Measurements from ENCODE around the gene JADE1.

JADE1 gene

GRCh38 chr4:128879971-128880370, 70.5 kb downstream of the JADE1 start:
- peaks cover 3% of the 10 kb centered on the region; the same call in 1 of the 2 replicates for H3K36me3 ChIP-seq (ENCODE audit: insufficient read depth, low read length)
- H4K20me1 ChIP-seq (ENCODE audit: insufficient read depth, low read length, poor library complexity, severe bottlenecking), result no peaks in the 10 kb centered on the region
- no peaks in the 10 kb centered on the region for H3F3A ChIP-seq (ENCODE audit: low read depth)
- no peaks in the 10 kb centered on the region for H3K79me2 ChIP-seq (ENCODE audit: insufficient read depth, low read length)
- no peaks in the 10 kb centered on the region for H3K9me3 ChIP-seq (ENCODE audit: insufficient read depth, low read depth, low read length)
- TF ChIP-seq CTCF (conservative IDR thresholded peaks at IDR 0.05; ENCODE audit: low read length) (no peak), EZH2phosphoT487 (IDR thresholded peaks at IDR 0.05; ENCODE audit: borderline replicate concordance) (no peak)
- no peaks in the 10 kb centered on the region for H3K27me3 ChIP-seq (ENCODE audit: insufficient read depth, low read length, poor library complexity, severe bottlenecking)
- no peaks in the 10 kb centered on the region for H3K9me2 ChIP-seq (replicated peaks; ENCODE audit: low read depth, low read length)
- H3K9ac ChIP-seq (ENCODE audit: low read depth, low read length, poor library complexity, severe bottlenecking), result no peak overlapping the region
- H3K4me1 ChIP-seq (ENCODE audit: insufficient read depth, low read length, poor library complexity, severe bottlenecking), result no peaks in the 10 kb centered on the region
- H2AFZ ChIP-seq (ENCODE audit: low read length), result no peak overlapping the region
- no peak overlapping the region for H3K4me2 ChIP-seq (ENCODE audit: low read depth, low read length, poor library complexity, severe bottlenecking)
- H3K4me3 ChIP-seq (ENCODE audit: low read length, poor library complexity, severe bottlenecking), result no peak overlapping the region

- Histone ChIP-seq H3K9ac (ENCODE audit: low read depth, low read length, poor library complexity, severe bottlenecking) (no peak overlapping the region), H3K9me2 (replicated peaks; ENCODE audit: low read depth, low read length) (no peaks in the 10 kb centered on the region), H2AFZ (ENCODE audit: low read length) (no peak overlapping the region), H3K36me3 (ENCODE audit: insufficient read depth, low read length) (peaks cover 3% of the 10 kb centered on the region; the same call in 1 of the 2 replicates), H3K9me3 (ENCODE audit: insufficient read depth, low read depth, low read length) (no peaks in the 10 kb centered on the region), H3K4me2 (ENCODE audit: low read depth, low read length, poor library complexity, severe bottlenecking) (no peak overlapping the region), H3K79me2 (ENCODE audit: insufficient read depth, low read length) (no peaks in the 10 kb centered on the region), H3K4me1 (ENCODE audit: insufficient read depth, low read length, poor library complexity, severe bottlenecking) (no peaks in the 10 kb centered on the region), H3K4me3 (ENCODE audit: low read length, poor library complexity, severe bottlenecking) (no peak overlapping the region), H4K20me1 (ENCODE audit: insufficient read depth, low read length, poor library complexity, severe bottlenecking) (no peaks in the 10 kb centered on the region), H3F3A (ENCODE audit: low read depth) (no peaks in the 10 kb centered on the region), H3K27me3 (ENCODE audit: insufficient read depth, low read length, poor library complexity, severe bottlenecking) (no peaks in the 10 kb centered on the region)
- TF ChIP-seq EZH2phosphoT487 (IDR thresholded peaks at IDR 0.05; ENCODE audit: borderline replicate concordance), result no peak
- TF ChIP-seq CTCF (conservative IDR thresholded peaks at IDR 0.05; ENCODE audit: low read length), result no peak
Observed at GRCh38 chr4:128880662-128881061, 71.2 kb downstream of the JADE1 start.

GRCh38 chr4:128904821-128905220, 95.3 kb downstream of the JADE1 start:
- H3K27me3 ChIP-seq (ENCODE audit: insufficient read depth, low read length, poor library complexity, severe bottlenecking), result no peaks in the 10 kb centered on the region
- no peak overlapping the region for H3K9ac ChIP-seq (ENCODE audit: low read depth, low read length, poor library complexity, severe bottlenecking)
- H3K79me2 ChIP-seq (ENCODE audit: insufficient read depth, low read length), result no peaks in the 10 kb centered on the region
- no peak overlapping the region for H2AFZ ChIP-seq (ENCODE audit: low read length)
- H3K9me2 ChIP-seq (replicated peaks; ENCODE audit: low read depth, low read length), result no peaks in the 10 kb centered on the region
- peaks cover 8% of the 10 kb centered on the region for H3K4me1 ChIP-seq (ENCODE audit: insufficient read depth, low read length, poor library complexity, severe bottlenecking)
- no peak overlapping the region for H3K4me2 ChIP-seq (ENCODE audit: low read depth, low read length, poor library complexity, severe bottlenecking)
- no peaks in the 10 kb centered on the region for H3K36me3 ChIP-seq (ENCODE audit: insufficient read depth, low read length)
- no peaks in the 10 kb centered on the region for H3K9me3 ChIP-seq (ENCODE audit: insufficient read depth, low read depth, low read length)
- H4K20me1 ChIP-seq (ENCODE audit: insufficient read depth, low read length, poor library complexity, severe bottlenecking), result no peaks in the 10 kb centered on the region
- H3K4me3 ChIP-seq (ENCODE audit: low read length, poor library complexity, severe bottlenecking), result no peak overlapping the region
- no peak for TF ChIP-seq CTCF (conservative IDR thresholded peaks at IDR 0.05; ENCODE audit: low read length)
- TF ChIP-seq EZH2phosphoT487 (IDR thresholded peaks at IDR 0.05; ENCODE audit: borderline replicate concordance), result no peak
- no peaks in the 10 kb centered on the region for H3F3A ChIP-seq (ENCODE audit: low read depth)
